ENCODE measurements around the gene CPNE1. TPM values are rescaled to one million over a fixed set of nuclear protein-coding genes. Genes with fewer than 3 reads are reported as not detected.
"Not testable (repeated sequence)": the region's sequence is repeated elsewhere in the genome, so short reads cannot be mapped to it uniquely, and the experiment has no call there.

Gene CPNE1
- total RNA-seq, result 164 and 180 TPM in 2 replicates
- long read RNA-seq, transcript CPNE1-204 (16 exons, 1,928 nt), result major isoform, 24 of 176 reads
- long read RNA-seq, transcript CPNE1-203 (16 exons, 1,695 nt), result minor isoform, 7 of 176 reads
- long read RNA-seq, partial matches to known transcripts, result 9 of 176 reads
- long read RNA-seq, other reads (novel, unspliced or antisense), result 134 of 176 reads

DNA sequence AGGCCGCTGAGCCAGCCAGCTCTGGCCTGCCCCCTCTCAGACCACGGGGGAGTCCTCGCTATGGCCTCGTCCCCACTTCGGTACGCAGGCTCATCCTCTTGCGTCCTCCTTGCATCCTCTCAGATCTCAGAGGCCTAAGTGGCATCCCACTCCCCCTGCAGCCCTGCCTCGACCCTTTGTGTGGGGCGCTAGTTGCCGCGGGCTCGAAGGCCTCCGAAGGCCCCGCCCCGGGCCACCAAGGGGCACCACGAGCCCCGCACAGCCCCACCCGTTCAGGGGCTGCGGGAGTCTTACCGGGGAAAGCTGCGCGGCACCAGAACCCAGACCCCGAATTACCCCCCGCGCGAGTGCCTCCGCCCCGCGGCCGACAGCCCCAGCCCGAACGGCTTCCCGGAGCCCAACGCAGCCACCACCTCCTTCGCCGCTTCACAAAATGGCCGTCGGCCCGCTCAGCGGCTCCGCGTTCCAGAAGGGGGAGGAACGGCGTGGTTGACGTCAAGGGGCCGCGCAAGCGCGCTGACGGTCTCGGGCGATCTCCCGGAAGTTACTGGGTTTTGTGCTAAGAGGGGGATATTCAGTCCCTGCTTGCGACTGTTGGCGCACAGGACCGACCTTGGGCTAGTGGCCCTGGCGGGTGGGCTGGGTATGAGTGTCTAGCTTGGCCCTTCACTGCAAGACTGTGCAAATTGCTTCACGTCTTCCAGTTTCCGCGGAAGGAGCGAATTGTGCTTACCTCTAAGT is at the start of gene CPNE1, which contains the start of gene RBM12:
CPNE1 (minus strand) TSS at position 435 of the 741 bp plus-strand sequence. CDS start 31,977 bp downstream, outside the sequence.
RBM12 (minus strand) TSS at position 435 of the 741 bp plus-strand sequence. CDS start 9,578 bp downstream, outside the sequence.
- peaks cover 46% of the 10 kb centered on the region for H3K4me1 Mint-ChIP-seq (ENCODE audit: unreplicated experiment)
- no peaks in the 10 kb centered on the region for H3K9me3 Mint-ChIP-seq (ENCODE audit: unreplicated experiment)

DNA sequence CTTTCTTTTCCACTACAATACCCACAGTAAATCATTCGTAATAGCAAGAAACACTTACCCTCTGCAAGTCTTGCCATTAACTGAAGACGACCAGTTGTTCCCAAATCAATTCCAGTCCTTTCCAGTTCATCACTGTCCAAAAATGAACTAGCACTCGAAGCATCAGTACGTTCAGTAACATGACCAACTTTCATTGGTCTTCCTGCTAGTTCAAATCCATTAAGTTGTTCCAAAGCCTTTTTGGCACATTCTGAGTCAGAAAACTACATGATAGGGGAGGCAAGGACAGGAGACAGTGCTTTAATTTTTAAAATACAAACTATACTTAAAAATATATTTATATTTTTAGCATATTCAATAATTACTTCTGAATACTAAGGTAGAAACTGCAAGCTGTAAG is 49.4 kb upstream of the CPNE1 start:
- Mint-ChIP-seq H3K36me3 (ENCODE audit: unreplicated experiment) (peaks cover 54% of the 10 kb centered on the region), H3K9me3 (ENCODE audit: unreplicated experiment) (no peaks in the 10 kb centered on the region), H3K27ac (ENCODE audit: unreplicated experiment) (no peak overlapping the region), H3K27me3 (ENCODE audit: unreplicated experiment) (no peaks in the 10 kb centered on the region), H3K4me3 (ENCODE audit: unreplicated experiment) (no peak overlapping the region), H3K4me1 (ENCODE audit: unreplicated experiment) (peaks cover 5% of the 10 kb centered on the region)
- TF ChIP-seq, protein P1, sequence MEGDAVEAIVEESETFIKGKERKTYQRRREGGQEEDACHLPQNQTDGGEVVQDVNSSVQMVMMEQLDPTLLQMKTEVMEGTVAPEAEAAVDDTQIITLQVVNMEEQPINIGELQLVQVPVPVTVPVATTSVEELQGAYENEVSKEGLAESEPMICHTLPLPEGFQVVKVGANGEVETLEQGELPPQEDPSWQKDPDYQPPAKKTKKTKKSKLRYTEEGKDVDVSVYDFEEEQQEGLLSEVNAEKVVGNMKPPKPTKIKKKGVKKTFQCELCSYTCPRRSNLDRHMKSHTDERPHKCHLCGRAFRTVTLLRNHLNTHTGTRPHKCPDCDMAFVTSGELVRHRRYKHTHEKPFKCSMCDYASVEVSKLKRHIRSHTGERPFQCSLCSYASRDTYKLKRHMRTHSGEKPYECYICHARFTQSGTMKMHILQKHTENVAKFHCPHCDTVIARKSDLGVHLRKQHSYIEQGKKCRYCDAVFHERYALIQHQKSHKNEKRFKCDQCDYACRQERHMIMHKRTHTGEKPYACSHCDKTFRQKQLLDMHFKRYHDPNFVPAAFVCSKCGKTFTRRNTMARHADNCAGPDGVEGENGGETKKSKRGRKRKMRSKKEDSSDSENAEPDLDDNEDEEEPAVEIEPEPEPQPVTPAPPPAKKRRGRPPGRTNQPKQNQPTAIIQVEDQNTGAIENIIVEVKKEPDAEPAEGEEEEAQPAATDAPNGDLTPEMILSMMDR (IDR thresholded peaks at IDR 0.05), result no peak
- DNase-seq (ENCODE audit: extremely low spot score, unreplicated experiment), result no peak

More for the DNA sequence above, at the start of gene CPNE1, which contains the start of gene RBM12:
- Mint-ChIP-seq H3K27me3 (ENCODE audit: unreplicated experiment) (no peaks in the 10 kb centered on the region), H3K27ac (ENCODE audit: unreplicated experiment) (peak within 1 kb of the TSS; percentile 99), H3K36me3 (ENCODE audit: unreplicated experiment) (peaks cover 15% of the 10 kb centered on the region), H3K4me3 (ENCODE audit: unreplicated experiment) (peak within 1 kb of the TSS; percentile 92)
- TF ChIP-seq, protein P1 (IDR thresholded peaks at IDR 0.05), result peak; percentile 11
- DNase-seq (ENCODE audit: extremely low spot score, unreplicated experiment), result peak; percentile 97

DNA sequence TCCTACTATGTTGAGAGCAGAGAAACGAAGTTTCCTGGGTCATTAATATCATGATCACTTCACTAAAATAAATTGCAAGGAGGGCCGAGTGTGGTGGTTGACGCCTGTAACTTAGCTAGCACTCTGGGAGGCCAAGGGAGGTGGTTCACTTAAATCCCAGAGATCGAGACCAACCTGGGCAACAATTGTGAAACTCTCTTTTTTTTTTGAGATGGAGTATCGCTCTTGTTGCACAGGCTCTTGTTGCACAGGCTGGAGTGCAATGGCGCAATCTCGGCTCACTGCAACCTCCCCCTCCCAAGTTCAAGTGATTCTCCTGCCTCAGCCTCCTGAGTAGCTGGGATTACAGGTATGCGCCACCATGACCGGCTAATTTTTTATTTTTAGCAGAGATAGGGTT is 48.4 kb upstream of the CPNE1 start:
- H3K4me3 Mint-ChIP-seq (ENCODE audit: unreplicated experiment); H3K27ac Mint-ChIP-seq (ENCODE audit: unreplicated experiment); H3K27me3 Mint-ChIP-seq (ENCODE audit: unreplicated experiment); DNase-seq (ENCODE audit: extremely low spot score, unreplicated experiment); H3K4me1 Mint-ChIP-seq (ENCODE audit: unreplicated experiment); H3K9me3 Mint-ChIP-seq (ENCODE audit: unreplicated experiment): not testable (repeated sequence)
- peaks cover 57% of the 10 kb centered on the region for H3K36me3 Mint-ChIP-seq (ENCODE audit: unreplicated experiment)

DNA sequence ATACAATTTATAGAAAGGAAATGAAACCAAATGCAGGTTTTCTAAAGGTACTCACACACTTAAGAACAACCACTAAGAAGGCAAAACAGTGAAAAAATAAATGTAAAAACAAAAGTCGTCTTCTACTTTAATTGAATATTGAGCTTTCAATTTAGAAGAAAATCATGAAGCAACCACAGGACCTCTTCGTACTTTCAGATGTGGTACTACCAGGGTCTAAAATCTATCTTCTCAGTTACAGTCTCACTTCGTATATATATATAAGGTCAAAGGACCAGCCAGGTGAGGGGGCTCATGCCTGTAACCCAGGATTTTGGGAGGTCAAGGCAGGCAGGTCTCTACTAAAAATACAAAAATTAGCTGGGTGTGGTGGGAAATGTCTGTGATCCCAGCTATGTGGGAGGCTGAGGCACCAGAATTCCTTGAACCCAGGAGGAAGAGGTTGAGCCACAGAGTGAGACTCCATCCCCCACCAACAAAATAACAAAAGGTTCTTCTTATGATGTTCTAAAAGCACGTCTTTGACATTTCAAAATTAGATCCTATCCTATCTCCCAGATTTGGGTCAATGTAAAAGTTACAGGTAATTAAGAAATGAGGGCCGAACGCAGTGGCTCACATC is 47.0 kb upstream of the CPNE1 start:
- H3K4me1 Mint-ChIP-seq (ENCODE audit: unreplicated experiment), result peaks cover 7% of the 10 kb centered on the region
- TF ChIP-seq, protein P1 (IDR thresholded peaks at IDR 0.05), result no peak
- H3K27ac Mint-ChIP-seq (ENCODE audit: unreplicated experiment), result peak overlapping the region; percentile 8
- H3K9me3 Mint-ChIP-seq (ENCODE audit: unreplicated experiment), result no peaks in the 10 kb centered on the region
- no peak overlapping the region for H3K4me3 Mint-ChIP-seq (ENCODE audit: unreplicated experiment)
- DNase-seq (ENCODE audit: extremely low spot score, unreplicated experiment), result no peak
- H3K27me3 Mint-ChIP-seq (ENCODE audit: unreplicated experiment), result no peaks in the 10 kb centered on the region
- peaks cover 53% of the 10 kb centered on the region for H3K36me3 Mint-ChIP-seq (ENCODE audit: unreplicated experiment)

DNA sequence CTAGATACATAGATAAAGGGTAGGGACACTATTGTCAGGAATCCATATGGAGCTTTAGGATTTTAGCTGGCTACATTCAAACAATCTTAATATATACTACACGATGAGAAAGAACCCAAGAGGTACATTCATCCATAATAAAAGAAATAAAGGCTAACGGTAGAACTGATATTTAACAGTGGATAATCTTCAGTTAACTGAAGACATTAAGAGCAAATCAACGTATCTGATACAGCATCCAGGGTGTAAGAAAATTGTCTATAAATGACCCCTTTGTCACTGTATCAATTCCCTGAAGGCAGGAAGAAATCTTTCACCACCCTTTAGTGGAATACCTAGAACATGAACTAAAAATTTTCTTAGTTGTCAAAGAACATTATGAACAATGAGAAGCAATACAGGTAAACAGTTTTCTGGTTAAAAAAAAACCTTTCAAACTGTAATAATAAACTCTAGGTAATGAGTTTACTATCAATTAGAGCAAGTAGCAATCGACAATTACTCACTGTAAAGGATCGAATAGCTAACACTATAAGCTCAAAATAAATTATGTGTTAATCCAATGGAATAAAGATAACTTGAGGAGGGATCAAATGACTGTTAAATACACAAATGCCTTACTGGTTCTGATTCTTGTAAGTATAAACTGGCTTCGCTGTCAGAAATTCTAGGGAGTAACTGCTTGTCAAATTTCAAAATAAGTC is 46.3 kb upstream of the CPNE1 start:
- Mint-ChIP-seq H3K4me3 (ENCODE audit: unreplicated experiment) (no peak overlapping the region), H3K9me3 (ENCODE audit: unreplicated experiment) (no peaks in the 10 kb centered on the region), H3K4me1 (ENCODE audit: unreplicated experiment) (peaks cover 7% of the 10 kb centered on the region), H3K27ac (ENCODE audit: unreplicated experiment) (no peak overlapping the region), H3K27me3 (ENCODE audit: unreplicated experiment) (no peaks in the 10 kb centered on the region), H3K36me3 (ENCODE audit: unreplicated experiment) (peaks cover 54% of the 10 kb centered on the region)
- no peak for DNase-seq (ENCODE audit: extremely low spot score, unreplicated experiment)
- TF ChIP-seq, protein P1 (IDR thresholded peaks at IDR 0.05), result no peak
